Measurements from ENCODE around the gene NRCAM. TPM values are rescaled to one million over a fixed set of nuclear protein-coding genes. Genes with fewer than 3 reads are reported as not detected.
"Not testable (repeated sequence)": the region's sequence is repeated elsewhere in the genome, so short reads cannot be mapped to it uniquely, and the experiment has no call there.

Gene NRCAM
- total RNA-seq, 1 experiment from 2014 or later: 40.3 TPM

GRCh38 chr7:108280136-108280535, 176.1 kb downstream of the NRCAM start:
- TF ChIP-seq CTCF (conservative IDR thresholded peaks at IDR 0.05) (no peak), EZH2 (IDR thresholded peaks at IDR 0.05; ENCODE audit: low read depth) (no peak)
- H3K27ac ChIP-seq: no peak overlapping the region
- no peaks in the 10 kb centered on the region for H3K79me2 ChIP-seq (ENCODE audit: low read depth)
- no peaks in the 10 kb centered on the region for H4K20me1 ChIP-seq (ENCODE audit: insufficient read depth)
- no peaks in the 10 kb centered on the region for H3F3A ChIP-seq (ENCODE audit: insufficient read depth, low read depth)
- ChIA-PET CTCF (no interaction called here), POLR2A (ENCODE audit: unreplicated experiment) (no interaction called here)
- H3K9me2 ChIP-seq (ENCODE audit: insufficient read depth): no peaks in the 10 kb centered on the region
- H3K9me3 ChIP-seq (ENCODE audit: insufficient read depth, low read depth): no peaks in the 10 kb centered on the region
- H3K4me1 ChIP-seq (replicated peaks; ENCODE audit: insufficient read depth): no peaks in the 10 kb centered on the region
- DNase-seq: no peak
- H3K27me3 ChIP-seq (ENCODE audit: insufficient read depth, low read depth): no peaks in the 10 kb centered on the region
- intact Hi-C loops (cut with micrococcal nuclease; ENCODE audit: unreplicated experiment): no loop called here
- H3K4me2 ChIP-seq: no peak overlapping the region
- H3K36me3 ChIP-seq (ENCODE audit: low read depth): no peaks in the 10 kb centered on the region
- no peak overlapping the region for H2AFZ ChIP-seq
- no TSS peak for BruUV-seq (replicated peaks)
- no peak overlapping the region for H3K4me3 ChIP-seq

GRCh38 chr7:108278776-108279175, 177.5 kb downstream of the NRCAM start:
- TF ChIP-seq CTCF (conservative IDR thresholded peaks at IDR 0.05): no peak
- no peak for TF ChIP-seq EZH2 (IDR thresholded peaks at IDR 0.05; ENCODE audit: low read depth)
- Histone ChIP-seq H2AFZ (no peak overlapping the region), H3K4me2 (no peak overlapping the region), H3K9me2 (ENCODE audit: insufficient read depth) (no peaks in the 10 kb centered on the region), H3F3A (ENCODE audit: insufficient read depth, low read depth) (no peaks in the 10 kb centered on the region), H3K9me3 (ENCODE audit: insufficient read depth, low read depth) (no peaks in the 10 kb centered on the region), H3K27me3 (ENCODE audit: insufficient read depth, low read depth) (no peaks in the 10 kb centered on the region), H3K36me3 (ENCODE audit: low read depth) (no peaks in the 10 kb centered on the region), H3K4me3 (no peak overlapping the region), H3K27ac (no peak overlapping the region), H4K20me1 (ENCODE audit: insufficient read depth) (no peaks in the 10 kb centered on the region), H3K79me2 (ENCODE audit: low read depth) (no peaks in the 10 kb centered on the region), H3K4me1 (replicated peaks; ENCODE audit: insufficient read depth) (no peaks in the 10 kb centered on the region)
- no TSS peak for BruUV-seq (replicated peaks)
- CTCF ChIA-PET: no interaction called here
- POLR2A ChIA-PET (ENCODE audit: unreplicated experiment): no interaction called here
- no peak for DNase-seq
- intact Hi-C loops (cut with micrococcal nuclease; ENCODE audit: unreplicated experiment): no loop called here

- Histone ChIP-seq H2AFZ (no peak overlapping the region), H3K9me3 (ENCODE audit: insufficient read depth, low read depth) (no peaks in the 10 kb centered on the region), H3F3A (ENCODE audit: insufficient read depth, low read depth) (no peaks in the 10 kb centered on the region), H3K4me2 (no peak overlapping the region), H3K27me3 (ENCODE audit: insufficient read depth, low read depth) (no peaks in the 10 kb centered on the region), H3K4me3 (no peak overlapping the region), H3K79me2 (ENCODE audit: low read depth) (no peaks in the 10 kb centered on the region), H3K27ac (no peak overlapping the region), H3K4me1 (replicated peaks; ENCODE audit: insufficient read depth) (no peaks in the 10 kb centered on the region), H3K9me2 (ENCODE audit: insufficient read depth) (no peaks in the 10 kb centered on the region), H4K20me1 (ENCODE audit: insufficient read depth) (no peaks in the 10 kb centered on the region), H3K36me3 (ENCODE audit: low read depth) (no peaks in the 10 kb centered on the region)
- no peak for DNase-seq
- BruUV-seq (replicated peaks): no TSS peak
- CTCF ChIA-PET: no interaction called here
- POLR2A ChIA-PET (ENCODE audit: unreplicated experiment): no interaction called here
- intact Hi-C loops (cut with micrococcal nuclease; ENCODE audit: unreplicated experiment): no loop called here
- no peak for TF ChIP-seq EZH2 (IDR thresholded peaks at IDR 0.05; ENCODE audit: low read depth)
- no peak for TF ChIP-seq CTCF (conservative IDR thresholded peaks at IDR 0.05)
Measured at GRCh38 chr7:108278281-108278680, 178.0 kb downstream of the NRCAM start.

- H3K27ac ChIP-seq; H3K4me1 ChIP-seq (replicated peaks; ENCODE audit: insufficient read depth); H3F3A ChIP-seq (ENCODE audit: insufficient read depth, low read depth); H3K79me2 ChIP-seq (ENCODE audit: low read depth); POLR2A ChIA-PET (ENCODE audit: unreplicated experiment); H4K20me1 ChIP-seq (ENCODE audit: insufficient read depth); H3K9me2 ChIP-seq (ENCODE audit: insufficient read depth); CTCF ChIA-PET; H3K9me3 ChIP-seq (ENCODE audit: insufficient read depth, low read depth); H3K4me2 ChIP-seq; BruUV-seq (replicated peaks); H3K36me3 ChIP-seq (ENCODE audit: low read depth); H3K4me3 ChIP-seq; intact Hi-C loops (cut with micrococcal nuclease; ENCODE audit: unreplicated experiment); H3K27me3 ChIP-seq (ENCODE audit: insufficient read depth, low read depth); H2AFZ ChIP-seq; DNase-seq: not testable (repeated sequence)
Measured at GRCh38 chr7:108274447-108274846, 181.8 kb downstream of the NRCAM start.

- CTCF ChIA-PET; H2AFZ ChIP-seq; H3K36me3 ChIP-seq (ENCODE audit: low read depth); H3K27me3 ChIP-seq (ENCODE audit: insufficient read depth, low read depth); H3K4me1 ChIP-seq (replicated peaks; ENCODE audit: insufficient read depth); H3K79me2 ChIP-seq (ENCODE audit: low read depth); H3K4me2 ChIP-seq; H3K4me3 ChIP-seq; intact Hi-C loops (cut with micrococcal nuclease; ENCODE audit: unreplicated experiment); POLR2A ChIA-PET (ENCODE audit: unreplicated experiment); H4K20me1 ChIP-seq (ENCODE audit: insufficient read depth); H3K27ac ChIP-seq; H3F3A ChIP-seq (ENCODE audit: insufficient read depth, low read depth); H3K9me2 ChIP-seq (ENCODE audit: insufficient read depth); BruUV-seq (replicated peaks); DNase-seq; H3K9me3 ChIP-seq (ENCODE audit: insufficient read depth, low read depth): not testable (repeated sequence)
Measured at GRCh38 chr7:108272891-108273290, 183.3 kb downstream of the NRCAM start.

Data from PC-9 (cell line).